PC-9 (cell line): ENCODE results near the gene LRMDA.

Source experiments
- EZH2 ChIP-seq: fragments of 200-600 bp; sonication (generic); IDR thresholded peaks from 2 replicates; pipeline ENCODE4 v1.8.0; 2017; ENCODE audit warnings: antibody characterized with exemption, low read depth
- TF ChIP-seq, protein P1 (sequence below): fragments of 200-600 bp; sonication (generic); conservative IDR thresholded peaks from 2 replicates; pipeline ENCODE4 v1.6.1; 2017; ENCODE audit warnings: mixed run types, antibody characterized with exemption, mild to moderate bottlenecking, moderate library complexity

DNA sequence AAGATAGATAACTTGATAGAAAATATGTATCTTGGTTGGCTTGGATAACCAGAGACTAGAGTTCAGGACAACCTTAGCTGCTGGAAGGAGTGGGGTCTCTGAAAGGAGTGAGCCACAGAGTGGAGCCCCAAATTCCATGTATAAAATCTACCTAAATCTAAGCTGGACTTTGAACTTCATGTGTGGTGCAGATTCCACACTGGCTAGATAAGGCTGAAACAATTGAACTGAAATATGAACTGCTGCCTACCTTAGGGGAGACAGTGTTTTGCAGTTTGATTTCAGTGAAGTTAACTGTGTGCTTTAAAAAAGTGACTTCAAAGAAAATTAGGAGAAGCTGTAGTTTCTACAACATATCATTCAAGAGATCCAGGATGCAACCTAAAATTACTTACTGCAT, 123.9 kb downstream of the LRMDA start:
- TF ChIP-seq, protein P1, sequence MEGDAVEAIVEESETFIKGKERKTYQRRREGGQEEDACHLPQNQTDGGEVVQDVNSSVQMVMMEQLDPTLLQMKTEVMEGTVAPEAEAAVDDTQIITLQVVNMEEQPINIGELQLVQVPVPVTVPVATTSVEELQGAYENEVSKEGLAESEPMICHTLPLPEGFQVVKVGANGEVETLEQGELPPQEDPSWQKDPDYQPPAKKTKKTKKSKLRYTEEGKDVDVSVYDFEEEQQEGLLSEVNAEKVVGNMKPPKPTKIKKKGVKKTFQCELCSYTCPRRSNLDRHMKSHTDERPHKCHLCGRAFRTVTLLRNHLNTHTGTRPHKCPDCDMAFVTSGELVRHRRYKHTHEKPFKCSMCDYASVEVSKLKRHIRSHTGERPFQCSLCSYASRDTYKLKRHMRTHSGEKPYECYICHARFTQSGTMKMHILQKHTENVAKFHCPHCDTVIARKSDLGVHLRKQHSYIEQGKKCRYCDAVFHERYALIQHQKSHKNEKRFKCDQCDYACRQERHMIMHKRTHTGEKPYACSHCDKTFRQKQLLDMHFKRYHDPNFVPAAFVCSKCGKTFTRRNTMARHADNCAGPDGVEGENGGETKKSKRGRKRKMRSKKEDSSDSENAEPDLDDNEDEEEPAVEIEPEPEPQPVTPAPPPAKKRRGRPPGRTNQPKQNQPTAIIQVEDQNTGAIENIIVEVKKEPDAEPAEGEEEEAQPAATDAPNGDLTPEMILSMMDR = no peak
- TF ChIP-seq EZH2 = no peak
